Brain microvascular endothelial cell (primary cell): ENCODE results near the gene FNDC5.

Source experiments
- DNase-seq: peaks from one replicate; pipeline ENCODE4 v3.0.0-alpha.2; 2020
- H3K27ac ChIP-seq: fragments of 250-450 bp; sonication (Bioruptor Pico); 2 replicates; pipeline ENCODE4 v1.5.1; 2020; ENCODE audit warnings: mild to moderate bottlenecking, moderate library complexity
- H3K27me3 ChIP-seq: fragments of 250-450 bp; sonication (Bioruptor Pico); replicated peaks from 2 replicates; pipeline ENCODE4 v1.5.1; 2020; ENCODE audit warnings: mild to moderate bottlenecking
- H3K36me3 ChIP-seq: fragments of 250-450 bp; sonication (Bioruptor Pico); replicated peaks from 2 replicates; pipeline ENCODE4 v1.5.1; 2020; ENCODE audit warnings: mild to moderate bottlenecking
- H3K4me3 ChIP-seq: 2 replicates; pipeline ENCODE4 v1.5.1; 2011; ENCODE audit warnings: low read depth, mild to moderate bottlenecking, control low read depth, low read length, moderate library complexity
- CTCF ChIP-seq: IDR thresholded peaks from 2 replicates; pipeline ENCODE4 v1.5.1; 2011; ENCODE audit warnings: low read depth, mild to moderate bottlenecking, moderate library complexity, low read length, control low read depth, inconsistent platforms; ENCODE audit errors: missing control alignments
- in situ Hi-C: cut with HindIII; loops from 2 replicates; pipeline ENCODE4 v1.10.0; 2017; ENCODE audit warnings: low sequenced_read_pairs, low pct_ligation_motif_present

Gene FNDC5

GRCh38 chr1:32891241-32891570, 20.5 kb upstream of the FNDC5 start:
- no peak overlapping the region for H3K27ac ChIP-seq
- in situ Hi-C loops: no loop called here
- TF ChIP-seq CTCF: no peak
- H3K36me3 ChIP-seq: no peaks in the 10 kb centered on the region
- no peak for DNase-seq
- H3K4me3 ChIP-seq: no peak overlapping the region
- H3K27me3 ChIP-seq: peaks cover 27% of the 10 kb centered on the region

GRCh38 chr1:32890516-32891240, 20.0 kb upstream of the FNDC5 start:
- no peak for TF ChIP-seq CTCF
- in situ Hi-C loops: no loop called here
- no peaks in the 10 kb centered on the region for H3K36me3 ChIP-seq
- H3K4me3 ChIP-seq: no peak overlapping the region
- no peak overlapping the region for H3K27ac ChIP-seq
- DNase-seq: no peak
- H3K27me3 ChIP-seq: peaks cover 32% of the 10 kb centered on the region

GRCh38 chr1:32889731-32890278, 19.1 kb upstream of the FNDC5 start:
- Histone ChIP-seq H3K36me3 (no peaks in the 10 kb centered on the region), H3K4me3 (no peak overlapping the region), H3K27ac (no peak overlapping the region), H3K27me3 (peaks cover 41% of the 10 kb centered on the region)
- DNase-seq: no peak
- in situ Hi-C loops: no loop called here
- TF ChIP-seq CTCF: no peak

GRCh38 chr1:32888677-32889420, 18.1 kb upstream of the FNDC5 start:
- Histone ChIP-seq H3K36me3 (no peaks in the 10 kb centered on the region), H3K4me3 (no peak overlapping the region), H3K27ac (no peak overlapping the region), H3K27me3 (peaks cover 43% of the 10 kb centered on the region)
- TF ChIP-seq CTCF: no peak
- in situ Hi-C loops: no loop called here
- DNase-seq: no peak

- Histone ChIP-seq H3K27me3 (peaks cover 43% of the 10 kb centered on the region), H3K36me3 (no peaks in the 10 kb centered on the region), H3K27ac (no peak overlapping the region), H3K4me3 (no peak overlapping the region)
- no peak for TF ChIP-seq CTCF
- in situ Hi-C loops: no loop called here
- DNase-seq: no peak
Measured at GRCh38 chr1:32888134-32888533, 17.4 kb upstream of the FNDC5 start.
